Measurements from ENCODE around the gene TPPP2. TPM values are rescaled to one million over a fixed set of nuclear protein-coding genes. Genes with fewer than 3 reads are reported as not detected.
A peak's percentile ranks its signal among the peaks of the same experiment; 100 is the strongest.

The TPPP2 gene
- polyA plus RNA-seq, 1 of the 3 experiments (the other 2 are of a cell fraction) = not detected

GRCh38 chr14:21068521-21069387 lies 38.7 kb downstream of the TPPP2 start:
- Histone ChIP-seq H3K4me1 (ENCODE audit: control insufficient read depth in 1 of 2, insufficient read depth in 2 of 2, low read depth in 1 of 2, low read length in 1 of 2) (peaks cover 25 to 26% of the 10 kb centered on the region in 2 experiments), H3K9me2 (no peaks in the 10 kb centered on the region), H4K20me1 (ENCODE audit: insufficient read depth) (no peaks in the 10 kb centered on the region), H2AFZ (ENCODE audit: low read depth) (peak overlapping the region; percentile 87), H3K79me2 (ENCODE audit: insufficient read depth) (peaks cover 39% of the 10 kb centered on the region), H3F3A (replicated peaks; ENCODE audit: insufficient read depth) (peaks cover 31% of the 10 kb centered on the region), H3K36me3 (replicated peaks in 1 of 2; ENCODE audit: control insufficient read depth in 1 of 2, insufficient read depth in 2 of 2, low read length in 1 of 2) (peaks cover 7 to 13% of the 10 kb centered on the region in 2 experiments), H3K4me3 (ENCODE audit: low read depth in 2 of 2, low read length in 1 of 2) (peak overlapping the region; percentile 81 to 89), H3K27ac (ENCODE audit: low read depth in 2 of 2, low read length in 1 of 2) (peak overlapping the region; percentile 98 to 99), H3K4me2 (peak overlapping the region; percentile 95), H3K27me3 (ENCODE audit: insufficient read depth) (no peaks in the 10 kb centered on the region), H3K9ac (peak overlapping the region; percentile 93), H3K9me3 (no peaks in the 10 kb centered on the region)
- DNase-seq = peak; percentile 67
- 43% methylated on average over 40 of the region's 45 CpGs for WGBS (ENCODE audit: low lambda C conversion rate)
- POLR2A ChIA-PET = interaction anchor here (0.6 to 1.5 kb wide), 3 partner anchors 24 to 54 kb away, joined by 3 to 7 read pairs (median 3); no protein-coding TSS in a partner anchor
- no peak for TF ChIP-seq RFX5 (IDR thresholded peaks at IDR 0.05; ENCODE audit: low read length)
- 0 out of 2 replicates have a peak, but pooled peaks have one; percentile 11 for TF ChIP-seq NRF1 (IDR thresholded peaks at IDR 0.05; ENCODE audit: low read depth, low read length)
- peak; percentile 69 for TF ChIP-seq CTCF (IDR thresholded peaks at IDR 0.05)
- TF ChIP-seq SMC3 (IDR thresholded peaks at IDR 0.05; ENCODE audit: low read depth, low read length) = peak; percentile 62
- TF ChIP-seq GABPA (IDR thresholded peaks at IDR 0.05; ENCODE audit: low read depth) = no peak
- peak; percentile 74 for TF ChIP-seq RAD21 (IDR thresholded peaks at IDR 0.05; ENCODE audit: low read length)
- CTCF ChIA-PET = interaction anchor here (0.6 to 13.2 kb wide), 22 partner anchors 11 to 68 kb away, joined by 3 to 296 read pairs (median 6); partner anchors contain the start of genes TMEM253 and ZNF219

GRCh38 chr14:21069388-21070082 lies 39.5 kb downstream of the TPPP2 start:
- Histone ChIP-seq H3K4me2 (peak overlapping the region; percentile 95), H3K36me3 (replicated peaks in 1 of 2; ENCODE audit: control insufficient read depth in 1 of 2, insufficient read depth in 2 of 2, low read length in 1 of 2) (peaks cover 13 to 21% of the 10 kb centered on the region in 2 experiments), H3K9me3 (no peaks in the 10 kb centered on the region), H4K20me1 (ENCODE audit: insufficient read depth) (0 out of 2 replicates have a peak, but pooled peaks cover 4% of the 10 kb centered on the region), H3K9ac (peak overlapping the region; percentile 93), H2AFZ (ENCODE audit: low read depth) (peak overlapping the region; percentile 87), H3K79me2 (ENCODE audit: insufficient read depth) (peaks cover 47% of the 10 kb centered on the region), H3K4me3 (ENCODE audit: low read depth in 2 of 2, low read length in 1 of 2) (peak overlapping the region; percentile 81 to 89), H3K9me2 (no peaks in the 10 kb centered on the region), H3F3A (replicated peaks; ENCODE audit: insufficient read depth) (peaks cover 30% of the 10 kb centered on the region), H3K27ac (ENCODE audit: low read depth in 2 of 2, low read length in 1 of 2) (peak overlapping the region; percentile 98 to 99), H3K27me3 (ENCODE audit: insufficient read depth) (no peaks in the 10 kb centered on the region), H3K4me1 (ENCODE audit: control insufficient read depth in 1 of 2, insufficient read depth in 2 of 2, low read depth in 1 of 2, low read length in 1 of 2) (peaks cover 22 to 29% of the 10 kb centered on the region in 2 experiments)
- ChIA-PET POLR2A (interaction anchor here (0.7 to 2.7 kb wide), 6 partner anchors 20 to 727 kb away, joined by 4 to 19 read pairs (median 12); partner anchors contain the start of gene ZNF219), CTCF (interaction anchor here (1.3 to 13.2 kb wide), 14 partner anchors 12 to 67 kb away, joined by 5 to 296 read pairs (median 28); partner anchors contain the start of genes TMEM253 and ZNF219)
- 0 out of 2 replicates have a peak, but pooled peaks have one; percentile 1 for TF ChIP-seq REST (IDR thresholded peaks at IDR 0.05; ENCODE audit: low read depth, low read length)
- no peak for TF ChIP-seq CTCF (IDR thresholded peaks at IDR 0.05)
- 0 out of 2 replicates have a peak, but pooled peaks have one; percentile 41 for TF ChIP-seq YY1 (IDR thresholded peaks at IDR 0.05; ENCODE audit: low read depth)
- no peak for TF ChIP-seq RFX5 (IDR thresholded peaks at IDR 0.05; ENCODE audit: low read length)
- no peak for TF ChIP-seq SIN3A (IDR thresholded peaks at IDR 0.05; ENCODE audit: borderline replicate concordance, low read depth, low read length)
- TF ChIP-seq MAX (IDR thresholded peaks at IDR 0.05; ENCODE audit: low read depth) = peak; percentile 27
- no peak for TF ChIP-seq NRF1 (IDR thresholded peaks at IDR 0.05; ENCODE audit: low read depth, low read length)
- no peak for TF ChIP-seq GABPA (IDR thresholded peaks at IDR 0.05; ENCODE audit: low read depth)
- TF ChIP-seq FOXM1 (IDR thresholded peaks at IDR 0.05; ENCODE audit: low read depth) = no peak
- peak; percentile 77 for DNase-seq
- WGBS (ENCODE audit: low lambda C conversion rate) = 3% methylated on average over 34 of the region's 40 CpGs
